HCT116 (cell line): ENCODE results near the gene USP21. TPM values are rescaled to one million over a fixed set of nuclear protein-coding genes. Genes with fewer than 3 reads are reported as not detected.
"Not testable (repeated sequence)": the region's sequence is repeated elsewhere in the genome, so short reads cannot be mapped to it uniquely, and the experiment has no call there.

Experiments used
- ATAC-seq: fragments of 200-7000 bp; cut with Tn5 transposase; 2 replicates; pipeline ENCODE4 v1.9.1; 2020; ENCODE audit warnings: mild to moderate bottlenecking, moderate library complexity
- BruUV-seq: library from RNA; stranded (reverse); fragments of 400-500 nt; replicated peaks from 2 replicates; lab custom pipeline; 2021; lab: Mats Ljungman, UMichigan
- CTCF ChIA-PET: fragments of 300-600 bp; sonication (Branson Sonifier 250); formaldehyde crosslinking; loops from one replicate; lab custom pipeline; 2021; ENCODE audit warnings: antibody characterized with exemption; lab: Charles Lee
- POLR2A ChIA-PET: fragments of 300-600, 350-600 bp; sonication (Branson Sonifier 250); formaldehyde crosslinking; loops from one replicate; lab custom pipeline; 2021; ENCODE audit warnings: antibody characterized with exemption; lab: Charles Lee
- RAD21 ChIA-PET, 2 experiments: fragments of 300-600 bp; sonication (Branson Sonifier 250); formaldehyde crosslinking; loops; one replicate each; lab custom pipeline; 2023; ENCODE audit warnings: low total read pairs in 2 of 2; ENCODE audit not compliant: uncharacterized antibody in 2 of 2, unreplicated experiment in 2 of 2, low non-redundant PET in 1 of 2; lab: Charles Lee
- DNase-seq: peaks from one replicate; pipeline ENCODE4 v3.0.0-alpha.2; 2010; ENCODE audit warnings: low read depth, low spot score
- H2AFZ ChIP-seq: fragments of 200-600 bp; shearing (Covaris generic), sonication (generic); 2 replicates; pipeline ENCODE4 v1.6.1; 2017; ENCODE audit warnings: low read depth, mixed run types, mixed read lengths, antibody characterized with exemption, low read length; ENCODE audit not compliant: poor library complexity, severe bottlenecking
- H3K27ac ChIP-seq: 2 replicates; pipeline ENCODE4 v1.5.1; 2012; ENCODE audit warnings: low read depth, low read length
- H3K27me3 ChIP-seq: fragments of 200-600 bp; sonication (generic); 2 replicates; pipeline ENCODE4 v1.6.1; 2016; ENCODE audit warnings: mixed run types, low read length, mixed read lengths; ENCODE audit not compliant: insufficient read depth
- H3K36me3 ChIP-seq, 2 experiments: fragments of 200-500 bp in 1 of 2; fragments of 200-600 bp in 1 of 2; sonication (Bioruptor generic) in 1 of 2; sonication (generic) in 1 of 2; 2 replicates each; pipeline versions ENCODE4 v1.5.1 to v1.6.1; 2014 to 2016; ENCODE audit warnings: low read length in 2 of 2, inconsistent platforms in 1 of 2, mixed read lengths in 1 of 2, mixed run types in 1 of 2; ENCODE audit not compliant: insufficient read depth in 2 of 2, control insufficient read depth in 1 of 2
- H3K4me1 ChIP-seq, 2 experiments: fragments of 200-600 bp in 1 of 2; sonication (generic) in 1 of 2; 2 replicates each; pipeline versions ENCODE4 v1.5.1 to v1.6.1; 2012 to 2017; ENCODE audit warnings: low read length in 2 of 2, inconsistent platforms in 1 of 2, mild to moderate bottlenecking in 1 of 2, mixed read lengths in 1 of 2, mixed run types in 1 of 2, moderate library complexity in 1 of 2; ENCODE audit not compliant: insufficient read depth in 2 of 2, control insufficient read depth in 1 of 2
- H3K4me2 ChIP-seq: fragments of 200-600 bp; sonication (generic); 2 replicates; pipeline ENCODE4 v1.6.1; 2017; ENCODE audit warnings: mixed run types, low read length, mixed read lengths
- H3K4me3 ChIP-seq, 2 experiments: fragments of 200-600 bp in 1 of 2; sonication (generic) in 1 of 2; replicated peaks in 1 of 2; 2 replicates each; pipeline ENCODE4 v1.5.1; 2011 to 2016; ENCODE audit warnings: low read length in 2 of 2, control low read depth in 1 of 2, low read depth in 1 of 2, mild to moderate bottlenecking in 1 of 2, mixed read lengths in 1 of 2, mixed run types in 1 of 2
- H3K79me2 ChIP-seq: fragments of 200-600 bp; sonication (generic); 2 replicates; pipeline ENCODE4 v1.6.1; 2017; ENCODE audit warnings: mild to moderate bottlenecking, mixed run types, low read length, moderate library complexity, mixed read lengths; ENCODE audit not compliant: insufficient read depth
- H3K9ac ChIP-seq: fragments of 200-600 bp; sonication (generic); 2 replicates; pipeline ENCODE4 v1.6.1; 2016; ENCODE audit warnings: low read length, mixed read lengths
- H3K9me2 ChIP-seq: fragments of 200-600 bp; sonication (generic), shearing (Covaris generic); 2 replicates; pipeline ENCODE4 v1.6.1; 2017; ENCODE audit warnings: mixed run types, mild to moderate bottlenecking, moderate library complexity; ENCODE audit not compliant: insufficient read depth
- H3K9me3 ChIP-seq, 2 experiments: fragments of 200-500 bp in 1 of 2; fragments of 200-600 bp in 1 of 2; sonication (Bioruptor generic) in 1 of 2; sonication (generic) in 1 of 2; 2 replicates each; pipeline ENCODE4 v1.6.1; 2014 to 2017; ENCODE audit warnings: low read length in 2 of 2, mixed read lengths in 2 of 2, inconsistent platforms in 1 of 2, low read depth in 1 of 2, mild to moderate bottlenecking in 1 of 2, mixed run types in 1 of 2, moderate library complexity in 1 of 2; ENCODE audit not compliant: control insufficient read depth in 1 of 2, insufficient read depth in 1 of 2
- H4K20me1 ChIP-seq: fragments of 200-600 bp; sonication (generic), shearing (Covaris generic); 2 replicates; pipeline ENCODE4 v1.6.1; 2017; ENCODE audit warnings: mixed run types, mild to moderate bottlenecking, moderate library complexity; ENCODE audit not compliant: insufficient read depth
- CBX3 ChIP-seq: IDR thresholded peaks from 2 replicates; pipeline ENCODE4 v1.6.1; 2012; ENCODE audit warnings: low read depth
- CEBPB ChIP-seq: IDR thresholded peaks from 2 replicates; pipeline ENCODE4 v1.6.1; 2012; ENCODE audit warnings: low read depth
- POLR2AphosphoS5 ChIP-seq: IDR thresholded peaks from 2 replicates; pipeline ENCODE4 v1.6.1; 2011; ENCODE audit warnings: mild to moderate bottlenecking, low read depth, low read length, moderate library complexity
- intact Hi-C: fragments of 100-400 bp; cut with micrococcal nuclease; formaldehyde crosslinking; loops from 2 replicates; pipeline ENCODE4 v1.10.0; 2022
- total RNA-seq: library from RNA; stranded (reverse); gene quantifications from one replicate; pipeline ENCODE4 v1.2.1, GENCODE V29; 2021; ENCODE audit not compliant: unreplicated experiment
- TF ChIP-seq, protein P1 (sequence below): IDR thresholded peaks from 2 replicates; pipeline ENCODE4 v1.6.1; 2011; ENCODE audit warnings: mild to moderate bottlenecking, low read length, moderate library complexity; ENCODE audit not compliant: insufficient replicate concordance; ENCODE audit errors: extremely low read depth

USP21 gene
- total RNA-seq, 1 experiment from 2014 or later: 22.1 TPM

- H3K36me3 ChIP-seq: peaks cover 0 to 20% of the 10 kb centered on the region in 2 experiments; a peak in 2 of 4 replicates
- H3K9ac ChIP-seq: peak overlapping the region; percentile 42
- no peaks in the 10 kb centered on the region for H3K27me3 ChIP-seq
- peaks cover 9% of the 10 kb centered on the region; the same call in 1 of the 2 replicates for H4K20me1 ChIP-seq
- peak overlapping the region; percentile 91 for H3K27ac ChIP-seq
- ChIA-PET POLR2A (interaction anchor here (0.8 to 2.2 kb wide), 4 partner anchors 9 to 94 kb away, joined by 3 to 9 read pairs (median 4); partner anchors contain the start of genes F11R, NDUFS2 and PPOX), RAD21 (no interaction called here), CTCF (no interaction called here)
- no TSS peak for BruUV-seq
- intact Hi-C loops: loop anchor here (1.0 to 5.0 kb wide), 4 partner anchors 32 to 267 kb away; partner anchors contain the start of gene USF1
- peak; percentile 50 for ATAC-seq
- H3K79me2 ChIP-seq: peaks cover 96% of the 10 kb centered on the region
- DNase-seq: peak; percentile 95
- H3K4me2 ChIP-seq: peak overlapping the region; percentile 84
- TF ChIP-seq CEBPB (no peak), CBX3 (no peak), POLR2AphosphoS5 (peak; percentile 83)
- TF ChIP-seq, protein P1, sequence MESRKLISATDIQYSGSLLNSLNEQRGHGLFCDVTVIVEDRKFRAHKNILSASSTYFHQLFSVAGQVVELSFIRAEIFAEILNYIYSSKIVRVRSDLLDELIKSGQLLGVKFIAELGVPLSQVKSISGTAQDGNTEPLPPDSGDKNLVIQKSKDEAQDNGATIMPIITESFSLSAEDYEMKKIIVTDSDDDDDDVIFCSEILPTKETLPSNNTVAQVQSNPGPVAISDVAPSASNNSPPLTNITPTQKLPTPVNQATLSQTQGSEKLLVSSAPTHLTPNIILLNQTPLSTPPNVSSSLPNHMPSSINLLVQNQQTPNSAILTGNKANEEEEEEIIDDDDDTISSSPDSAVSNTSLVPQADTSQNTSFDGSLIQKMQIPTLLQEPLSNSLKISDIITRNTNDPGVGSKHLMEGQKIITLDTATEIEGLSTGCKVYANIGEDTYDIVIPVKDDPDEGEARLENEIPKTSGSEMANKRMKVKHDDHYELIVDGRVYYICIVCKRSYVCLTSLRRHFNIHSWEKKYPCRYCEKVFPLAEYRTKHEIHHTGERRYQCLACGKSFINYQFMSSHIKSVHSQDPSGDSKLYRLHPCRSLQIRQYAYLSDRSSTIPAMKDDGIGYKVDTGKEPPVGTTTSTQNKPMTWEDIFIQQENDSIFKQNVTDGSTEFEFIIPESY: peak; percentile 72
- no peaks in the 10 kb centered on the region for H3K9me3 ChIP-seq
- H3K4me3 ChIP-seq: peak overlapping the region; percentile 68 to 98
- no peak overlapping the region for H2AFZ ChIP-seq
- H3K4me1 ChIP-seq: peaks cover 34 to 59% of the 10 kb centered on the region in 2 experiments
- H3K9me2 ChIP-seq: no peaks in the 10 kb centered on the region
Measured at GRCh38 chr1:161115132-161115711, 44.1 kb upstream of the USP21 start.

DNA sequence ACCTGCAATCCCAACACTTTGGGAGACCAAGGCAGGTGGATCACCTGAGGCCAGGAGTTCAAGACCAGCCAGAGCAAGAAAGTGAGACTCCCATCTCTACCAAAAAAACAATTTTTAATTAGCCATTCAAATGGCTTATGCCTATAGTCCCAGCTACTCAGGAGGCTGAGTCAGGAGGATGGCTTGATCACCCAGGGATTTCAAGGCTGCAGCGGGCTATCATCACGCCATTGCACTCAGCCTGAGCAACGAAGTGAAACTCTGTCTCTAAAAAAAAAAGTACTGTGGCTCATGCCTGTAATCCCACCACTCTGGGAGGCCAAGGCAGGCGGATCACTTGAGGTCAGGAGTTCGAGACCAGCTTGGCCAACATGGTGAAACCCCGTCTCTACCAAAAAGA lies 43.3 kb upstream of the USP21 start:
- ATAC-seq, DNase-seq, H3K9me3 ChIP-seq, H4K20me1 ChIP-seq, H3K9me2 ChIP-seq, H3K27me3 ChIP-seq, BruUV-seq, RAD21 ChIA-PET, H2AFZ ChIP-seq, CTCF ChIA-PET: not testable (repeated sequence)
- POLR2A ChIA-PET: interaction anchor here (0.7 to 2.7 kb wide), 8 partner anchors 9 to 95 kb away, joined by 3 to 16 read pairs (median 4); partner anchors contain the start of genes DEDD, F11R, NDUFS2 and PPOX
- Histone ChIP-seq H3K79me2 (peaks cover 91% of the 10 kb centered on the region), H3K4me1 (peaks cover 34 to 61% of the 10 kb centered on the region in 2 experiments), H3K4me2 (peak overlapping the region; percentile 84), H3K27ac (peak overlapping the region; percentile 91), H3K36me3 (peaks cover 2 to 26% of the 10 kb centered on the region in 2 experiments; a peak in 3 of 4 replicates), H3K4me3 (peak overlapping the region; percentile 68 to 98), H3K9ac (peak overlapping the region; percentile 97)
- intact Hi-C loops: loop anchor here (1.0 to 5.0 kb wide), 4 partner anchors 33 to 266 kb away; partner anchors contain the start of gene USF1
